Measurements from ENCODE around the gene LRCH4. TPM values are rescaled to one million over a fixed set of nuclear protein-coding genes. Genes with fewer than 3 reads are reported as not detected.

The LRCH4 gene, protein sequence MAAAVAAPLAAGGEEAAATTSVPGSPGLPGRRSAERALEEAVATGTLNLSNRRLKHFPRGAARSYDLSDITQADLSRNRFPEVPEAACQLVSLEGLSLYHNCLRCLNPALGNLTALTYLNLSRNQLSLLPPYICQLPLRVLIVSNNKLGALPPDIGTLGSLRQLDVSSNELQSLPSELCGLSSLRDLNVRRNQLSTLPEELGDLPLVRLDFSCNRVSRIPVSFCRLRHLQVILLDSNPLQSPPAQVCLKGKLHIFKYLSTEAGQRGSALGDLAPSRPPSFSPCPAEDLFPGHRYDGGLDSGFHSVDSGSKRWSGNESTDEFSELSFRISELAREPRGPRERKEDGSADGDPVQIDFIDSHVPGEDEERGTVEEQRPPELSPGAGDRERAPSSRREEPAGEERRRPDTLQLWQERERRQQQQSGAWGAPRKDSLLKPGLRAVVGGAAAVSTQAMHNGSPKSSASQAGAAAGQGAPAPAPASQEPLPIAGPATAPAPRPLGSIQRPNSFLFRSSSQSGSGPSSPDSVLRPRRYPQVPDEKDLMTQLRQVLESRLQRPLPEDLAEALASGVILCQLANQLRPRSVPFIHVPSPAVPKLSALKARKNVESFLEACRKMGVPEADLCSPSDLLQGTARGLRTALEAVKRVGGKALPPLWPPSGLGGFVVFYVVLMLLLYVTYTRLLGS
- 10 to 100 TPM; 34.7 to 40.6 (median 38.5) TPM for total RNA-seq (2021; fragmentation: NEBNext Ultra II Directional; extraction: Animal tissue kit (Norgen Biotek cat#: 25700))
- long read RNA-seq, partial matches to known transcripts: 1 of 5 reads
- long read RNA-seq, other reads (novel, unspliced or antisense): 4 of 5 reads

DNA sequence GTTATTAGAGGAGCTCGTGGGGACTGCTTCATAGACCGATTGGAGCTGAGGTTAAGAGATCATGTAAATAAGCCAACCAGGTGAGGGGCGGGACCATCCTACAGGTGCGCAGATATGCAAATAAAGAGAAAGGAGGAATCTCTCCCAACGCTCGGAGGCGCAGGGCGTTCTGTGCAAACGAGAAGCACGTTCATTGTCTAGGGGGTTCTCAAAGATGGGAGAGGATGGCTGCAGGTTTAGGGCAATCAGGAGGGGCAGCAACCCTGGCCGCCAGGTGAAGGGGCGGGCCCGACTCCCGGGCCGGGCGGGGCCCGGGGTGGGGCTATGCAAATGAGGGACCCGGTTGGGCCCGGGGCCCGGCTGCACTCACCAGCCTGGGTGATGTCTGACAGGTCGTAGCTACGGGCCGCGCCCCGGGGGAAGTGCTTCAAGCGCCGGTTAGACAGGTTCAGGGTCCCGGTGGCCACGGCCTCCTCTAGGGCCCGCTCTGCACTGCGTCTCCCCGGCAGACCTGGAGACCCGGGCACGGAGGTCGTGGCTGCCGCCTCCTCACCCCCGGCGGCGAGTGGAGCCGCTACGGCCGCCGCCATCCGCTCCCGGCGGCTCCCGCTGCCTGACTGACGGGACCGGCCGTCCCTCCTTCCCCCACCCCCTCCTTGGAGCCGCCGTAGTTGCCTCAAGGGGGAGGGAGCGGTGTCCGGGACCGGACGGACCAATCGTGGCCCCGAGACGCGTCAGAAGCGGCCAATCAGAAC, at the start of gene LRCH4:
Gene LRCH4, minus strand, starts transcription at position 619 of the 755 bp plus-strand sequence. Its CDS starts 29 bp downstream, at position 590.
- H3K27me3 Mint-ChIP-seq (ENCODE audit: insufficient read depth): peaks cover 6% of the 10 kb centered on the region
- H3K4me3 Mint-ChIP-seq: peak within 1 kb of the TSS; percentile 95
- no peaks in the 10 kb centered on the region for H3K9me3 Mint-ChIP-seq
- H3K36me3 Mint-ChIP-seq (ENCODE audit: low read depth): peaks cover 6% of the 10 kb centered on the region
- H3K4me1 Mint-ChIP-seq (ENCODE audit: low read depth): peaks cover 36% of the 10 kb centered on the region
- TF ChIP-seq, protein P1, sequence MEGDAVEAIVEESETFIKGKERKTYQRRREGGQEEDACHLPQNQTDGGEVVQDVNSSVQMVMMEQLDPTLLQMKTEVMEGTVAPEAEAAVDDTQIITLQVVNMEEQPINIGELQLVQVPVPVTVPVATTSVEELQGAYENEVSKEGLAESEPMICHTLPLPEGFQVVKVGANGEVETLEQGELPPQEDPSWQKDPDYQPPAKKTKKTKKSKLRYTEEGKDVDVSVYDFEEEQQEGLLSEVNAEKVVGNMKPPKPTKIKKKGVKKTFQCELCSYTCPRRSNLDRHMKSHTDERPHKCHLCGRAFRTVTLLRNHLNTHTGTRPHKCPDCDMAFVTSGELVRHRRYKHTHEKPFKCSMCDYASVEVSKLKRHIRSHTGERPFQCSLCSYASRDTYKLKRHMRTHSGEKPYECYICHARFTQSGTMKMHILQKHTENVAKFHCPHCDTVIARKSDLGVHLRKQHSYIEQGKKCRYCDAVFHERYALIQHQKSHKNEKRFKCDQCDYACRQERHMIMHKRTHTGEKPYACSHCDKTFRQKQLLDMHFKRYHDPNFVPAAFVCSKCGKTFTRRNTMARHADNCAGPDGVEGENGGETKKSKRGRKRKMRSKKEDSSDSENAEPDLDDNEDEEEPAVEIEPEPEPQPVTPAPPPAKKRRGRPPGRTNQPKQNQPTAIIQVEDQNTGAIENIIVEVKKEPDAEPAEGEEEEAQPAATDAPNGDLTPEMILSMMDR (IDR thresholded peaks at IDR 0.05): 0 out of 2 replicates have a peak, but pooled peaks have one; percentile 8
- DNase-seq: no peak
- H3K27ac Mint-ChIP-seq: peak within 1 kb of the TSS; percentile 87

DNA sequence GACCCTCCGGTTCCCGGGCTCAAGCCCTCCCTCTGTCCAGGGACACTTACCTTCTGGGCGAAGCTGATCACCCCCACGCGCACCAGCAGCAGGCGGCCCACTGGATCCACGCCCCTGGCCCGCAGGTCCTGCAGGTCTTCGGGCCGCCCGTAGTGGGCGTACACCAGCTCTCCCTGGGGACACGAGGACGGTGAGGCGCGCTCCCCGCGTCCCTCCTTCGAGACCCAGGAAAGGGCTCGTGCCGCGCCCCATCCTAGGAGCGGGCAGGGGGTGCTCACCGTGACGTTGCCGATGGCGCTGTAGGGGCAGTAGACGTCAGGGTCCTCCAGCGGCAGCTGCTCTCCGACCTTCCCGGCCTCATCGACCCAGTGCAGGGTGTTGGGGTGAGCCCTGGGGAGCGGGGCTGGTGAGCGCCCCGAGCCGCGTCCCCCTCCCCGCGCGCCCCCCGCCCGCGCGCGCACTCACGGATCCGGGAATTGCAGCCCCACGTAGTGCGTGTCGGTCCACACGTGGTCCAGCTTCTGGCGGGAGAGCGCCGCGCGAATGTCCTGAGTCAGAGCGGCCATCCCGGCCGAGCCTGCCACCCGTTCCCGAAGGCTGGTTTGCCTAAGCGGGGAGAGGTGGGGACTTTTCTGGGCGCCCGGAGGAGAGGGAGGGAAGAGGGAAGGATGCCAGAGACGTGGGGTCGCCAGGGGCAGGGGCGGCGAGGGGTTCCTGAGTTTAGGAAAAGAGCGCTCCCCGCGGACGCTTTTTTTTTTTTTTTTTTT, 47.2 kb upstream of the LRCH4 start:
- peak; percentile 16 for DNase-seq
- H3K9me3 Mint-ChIP-seq: no peaks in the 10 kb centered on the region
- TF ChIP-seq, protein P1 (IDR thresholded peaks at IDR 0.05): peak; percentile 54; the same call in 1 of the 2 replicates
- no peaks in the 10 kb centered on the region for H3K36me3 Mint-ChIP-seq (ENCODE audit: low read depth)
- peak overlapping the region; percentile 78 for H3K4me3 Mint-ChIP-seq
- peaks cover 11% of the 10 kb centered on the region; the same call in 1 of the 2 replicates for H3K4me1 Mint-ChIP-seq (ENCODE audit: low read depth)
- peaks cover 28% of the 10 kb centered on the region for H3K27me3 Mint-ChIP-seq (ENCODE audit: insufficient read depth)
- no peak overlapping the region for H3K27ac Mint-ChIP-seq

DNA sequence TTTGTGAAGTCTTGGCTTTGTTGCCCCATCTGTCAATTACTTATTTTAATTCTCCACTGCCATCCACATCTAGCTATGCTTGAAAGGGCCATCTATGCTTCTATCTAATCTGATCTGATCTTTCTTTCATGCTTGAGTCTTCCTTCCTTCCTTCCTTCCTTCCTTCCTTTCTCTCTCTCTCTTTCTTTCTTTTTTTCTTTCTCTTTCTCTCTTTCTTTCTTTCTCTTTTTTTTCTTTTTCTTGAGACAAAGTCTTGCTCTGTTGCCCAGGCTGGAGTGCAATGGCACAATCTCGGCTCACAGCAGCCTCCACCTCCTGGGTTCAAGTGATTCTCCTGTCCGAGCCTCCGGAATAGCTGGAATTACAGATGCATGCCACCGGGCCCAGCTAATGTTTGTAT, 44.1 kb upstream of the LRCH4 start:
- TF ChIP-seq, protein P1 (IDR thresholded peaks at IDR 0.05): no peak
- no peak overlapping the region for H3K4me3 Mint-ChIP-seq
- H3K27me3 Mint-ChIP-seq (ENCODE audit: insufficient read depth): peaks cover 25% of the 10 kb centered on the region
- peaks cover 11% of the 10 kb centered on the region for H3K4me1 Mint-ChIP-seq (ENCODE audit: low read depth)
- H3K36me3 Mint-ChIP-seq (ENCODE audit: low read depth): no peaks in the 10 kb centered on the region
- no peak overlapping the region for H3K27ac Mint-ChIP-seq
- H3K9me3 Mint-ChIP-seq: no peaks in the 10 kb centered on the region
- DNase-seq: no peak

DNA sequence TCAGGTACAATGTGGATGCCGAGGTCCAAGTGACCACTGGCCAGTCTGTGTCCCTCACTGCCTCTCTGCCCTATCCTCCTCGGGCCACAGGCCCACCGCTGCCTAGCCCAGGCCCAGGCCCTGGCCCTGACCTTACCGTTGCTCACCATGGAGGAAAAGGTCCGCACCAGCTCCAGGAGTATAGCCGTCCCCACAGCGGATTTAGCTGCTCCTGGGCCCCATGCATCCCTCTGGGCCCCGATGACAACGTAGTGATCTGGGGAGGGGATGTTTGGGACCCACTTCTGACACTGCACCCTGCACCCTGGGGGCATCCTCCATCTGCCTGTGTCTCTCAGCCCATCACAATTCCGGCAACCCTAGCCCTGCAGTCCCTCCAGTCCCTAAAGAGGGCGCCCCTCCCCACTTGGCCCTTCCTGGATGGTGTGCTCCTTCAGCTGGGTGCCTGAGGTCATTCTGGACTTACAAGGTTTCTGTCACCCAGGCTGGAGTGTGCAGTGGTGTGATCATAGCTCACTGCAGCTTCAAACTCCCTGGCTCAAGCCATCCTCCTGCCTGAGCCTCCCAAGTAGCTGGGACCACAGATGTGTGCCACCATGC, 43.3 kb upstream of the LRCH4 start:
- no peak overlapping the region for H3K27ac Mint-ChIP-seq
- no peak overlapping the region for H3K4me3 Mint-ChIP-seq
- TF ChIP-seq, protein P1 (IDR thresholded peaks at IDR 0.05): peak; percentile 53; the same call in 1 of the 2 replicates
- H3K27me3 Mint-ChIP-seq (ENCODE audit: insufficient read depth): peaks cover 25% of the 10 kb centered on the region
- no peaks in the 10 kb centered on the region for H3K36me3 Mint-ChIP-seq (ENCODE audit: low read depth)
- DNase-seq: no peak
- H3K9me3 Mint-ChIP-seq: no peaks in the 10 kb centered on the region
- peaks cover 10% of the 10 kb centered on the region for H3K4me1 Mint-ChIP-seq (ENCODE audit: low read depth)

Data from HFFc6 (cell line).